NOMO-1 treated with dmso at 0.1 percent for 144 hours (cell line): ENCODE measurements around the gene STRN.
"Not testable (repeated sequence)": the region's sequence is repeated elsewhere in the genome, so short reads cannot be mapped to it uniquely, and the experiment has no call there.

Experiments used
- DNase-seq: peaks from one replicate; lab custom pipeline; 2025; ENCODE audit not compliant: unreplicated experiment; lab: John Stamatoyannopoulos, UW

Gene STRN

GRCh38 chr2:36966370-36967235, at the start of gene STRN:
TSS of gene STRN (minus strand) at chr2:36966536. CDS start at chr2:36966463, 73 bp downstream.
- peak; percentile 96 for DNase-seq

GRCh38 chr2:37013315-37013641, 46.9 kb upstream of the STRN start:
- DNase-seq: no peak

GRCh38 chr2:37011130-37011529, 44.8 kb upstream of the STRN start:
- peak; percentile 1 for DNase-seq

GRCh38 chr2:37005118-37005868, 39.0 kb upstream of the STRN start:
- DNase-seq: no peak

- DNase-seq: no peak
These were observed 34.7 kb upstream of the STRN start for GRCh38 chr2:37000988-37001556.

GRCh38 chr2:37000318-37000717, 34.0 kb upstream of the STRN start:
- no peak for DNase-seq

- DNase-seq: not testable (repeated sequence)
These were observed 33.1 kb upstream of the STRN start for GRCh38 chr2:36999416-36999815.

- DNase-seq: no peak
These were observed 27.7 kb upstream of the STRN start for GRCh38 chr2:36993841-36994620.

GRCh38 chr2:36988008-36988407, 21.7 kb upstream of the STRN start:
- no peak for DNase-seq

- DNase-seq: no peak
These were observed 16.1 kb upstream of the STRN start for GRCh38 chr2:36982467-36982866.

- DNase-seq: no peak
These were observed 15.6 kb upstream of the STRN start for GRCh38 chr2:36981911-36982310.

- not testable (repeated sequence) for DNase-seq
These were observed 12.7 kb upstream of the STRN start for GRCh38 chr2:36979007-36979406.

GRCh38 chr2:36976065-36976464, 9.7 kb upstream of the STRN start:
- no peak for DNase-seq

- no peak for DNase-seq
These were observed 9.0 kb upstream of the STRN start for GRCh38 chr2:36975306-36975705.

GRCh38 chr2:36973320-36973719, 7.0 kb upstream of the STRN start:
- no peak for DNase-seq

GRCh38 chr2:36971990-36972389, 5.7 kb upstream of the STRN start:
- no peak for DNase-seq

- no peak for DNase-seq
These were observed 1.0 kb upstream of the STRN start for GRCh38 chr2:36967236-36967876.

GRCh38 chr2:36965751-36966369, 476 bp downstream of the STRN start:
- peak; percentile 27 for DNase-seq

- DNase-seq: no peak
These were observed 1.1 kb downstream of the STRN start for GRCh38 chr2:36965206-36965605.

- no peak for DNase-seq
These were observed 1.8 kb downstream of the STRN start for GRCh38 chr2:36964496-36965058.
